Activated CD4-positive, alpha-beta memory T cell treated with anti-CD3 and anti-CD28 coated beads, Interleukin-2, amount 10 ng/mL, durations not matched to agents 7 days and 5 days (primary cell): ENCODE data around the gene PRMT6. TPM values are rescaled to one million over a fixed set of nuclear protein-coding genes. Genes with fewer than 3 reads are reported as not detected.

Experiments
- CTCF ChIA-PET: fragments of 350-600 bp; sonication (Branson Sonifier 250); formaldehyde crosslinking; loops from one replicate; lab custom pipeline; 2021; ENCODE audit warnings: antibody characterized with exemption, inconsistent platforms; lab: Charles Lee
- POLR2A ChIA-PET: fragments of 350-600 bp; sonication (Branson Sonifier 250); formaldehyde crosslinking; loops from one replicate; lab custom pipeline; 2021; ENCODE audit warnings: antibody characterized with exemption; lab: Charles Lee
- DNase-seq: peaks from one replicate; pipeline ENCODE4 v3.0.0-alpha.2; 2020
- H3K27ac Mint-ChIP-seq: one replicate; pipeline ENCODE4 v1.8.0; 2021; ENCODE audit warnings: mild to moderate bottlenecking, mixed read lengths
- H3K27me3 Mint-ChIP-seq: one replicate; pipeline ENCODE4 v1.8.0; 2021; ENCODE audit warnings: mixed read lengths
- H3K36me3 Mint-ChIP-seq: one replicate; pipeline ENCODE4 v1.8.0; 2021; ENCODE audit warnings: low read depth, mixed read lengths
- H3K4me1 Mint-ChIP-seq: one replicate; pipeline ENCODE4 v1.8.0; 2021; ENCODE audit warnings: mixed read lengths
- H3K4me3 Mint-ChIP-seq: one replicate; pipeline ENCODE4 v1.8.0; 2021; ENCODE audit warnings: mild to moderate bottlenecking, mixed read lengths
- H3K9me3 Mint-ChIP-seq: one replicate; pipeline ENCODE4 v1.8.0; 2021; ENCODE audit warnings: mixed read lengths
- total RNA-seq, 2 experiments: library from RNA; stranded (reverse); gene quantifications; one replicate each; pipeline ENCODE4 v1.2.3, GENCODE V29; 2021

Gene PRMT6
- total RNA-seq, 2 experiments from 2014 or later = 11.8 to 12.5 TPM

GRCh38 chr1:107105914-107106313, 49.4 kb downstream of the PRMT6 start:
- ChIA-PET CTCF (no interaction called here), POLR2A (no interaction called here)

More at GRCh38 chr1:107105914-107106313, 49.4 kb downstream of the PRMT6 start:
- H3K4me1 Mint-ChIP-seq = no peaks in the 10 kb centered on the region
- no peaks in the 10 kb centered on the region for H3K36me3 Mint-ChIP-seq
- H3K9me3 Mint-ChIP-seq = no peaks in the 10 kb centered on the region
- H3K27ac Mint-ChIP-seq = no peak overlapping the region
- H3K27me3 Mint-ChIP-seq = no peaks in the 10 kb centered on the region
- no peak overlapping the region for H3K4me3 Mint-ChIP-seq
- DNase-seq = no peak

Other genes with a start within 250 kb of the PRMT6 start
- not detected for gene NTNG1, start 84.4 kb downstream of the PRMT6 start, total RNA-seq